Activated CD8-positive, alpha-beta memory T cell treated with anti-CD3 and anti-CD28 coated beads, Interleukin-2, amount 50 U/mL, for 24 hours (primary cell): Measurements from ENCODE around the gene GSG1L.

Experiments used
- DNase-seq: peaks from one replicate; pipeline ENCODE4 v3.0.0-alpha.2; 2020; ENCODE audit errors: extremely low read depth

GSG1L gene

DNA sequence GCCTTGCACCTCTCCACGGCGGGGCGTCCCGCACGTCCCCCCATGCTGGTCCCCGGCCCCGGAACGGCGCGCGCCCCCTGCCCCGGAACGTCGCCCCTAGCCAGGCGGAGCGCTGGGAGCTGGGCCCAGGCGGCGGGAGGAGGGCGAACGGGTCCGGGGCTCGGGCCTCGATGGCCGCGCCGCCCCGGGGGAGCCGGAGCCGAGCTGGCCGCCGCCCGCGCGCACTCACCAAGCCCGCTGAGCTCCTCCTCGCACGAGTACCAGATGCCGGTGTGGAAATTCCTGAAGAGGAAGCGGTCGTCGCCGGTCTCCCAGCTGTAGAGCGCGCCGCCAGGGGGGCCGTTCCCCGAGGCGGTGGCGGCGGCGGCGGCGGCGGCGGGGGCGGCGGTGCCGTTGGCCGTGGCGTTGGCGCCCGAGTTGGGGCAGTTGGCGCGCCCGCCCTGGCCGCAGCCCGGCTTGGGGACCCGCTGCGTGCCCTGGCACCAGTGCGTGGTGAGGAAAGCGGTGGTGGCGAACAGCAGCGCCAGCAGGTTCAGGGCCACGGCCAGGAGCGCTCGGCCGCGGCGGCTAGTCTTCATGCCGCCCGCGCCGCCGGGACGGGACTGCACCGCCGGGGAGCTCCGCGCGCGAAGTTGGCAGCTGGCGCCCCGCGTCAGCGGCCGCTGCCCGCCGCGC, 530 bp downstream of the GSG1L start:
- DNase-seq, result no peak

DNA sequence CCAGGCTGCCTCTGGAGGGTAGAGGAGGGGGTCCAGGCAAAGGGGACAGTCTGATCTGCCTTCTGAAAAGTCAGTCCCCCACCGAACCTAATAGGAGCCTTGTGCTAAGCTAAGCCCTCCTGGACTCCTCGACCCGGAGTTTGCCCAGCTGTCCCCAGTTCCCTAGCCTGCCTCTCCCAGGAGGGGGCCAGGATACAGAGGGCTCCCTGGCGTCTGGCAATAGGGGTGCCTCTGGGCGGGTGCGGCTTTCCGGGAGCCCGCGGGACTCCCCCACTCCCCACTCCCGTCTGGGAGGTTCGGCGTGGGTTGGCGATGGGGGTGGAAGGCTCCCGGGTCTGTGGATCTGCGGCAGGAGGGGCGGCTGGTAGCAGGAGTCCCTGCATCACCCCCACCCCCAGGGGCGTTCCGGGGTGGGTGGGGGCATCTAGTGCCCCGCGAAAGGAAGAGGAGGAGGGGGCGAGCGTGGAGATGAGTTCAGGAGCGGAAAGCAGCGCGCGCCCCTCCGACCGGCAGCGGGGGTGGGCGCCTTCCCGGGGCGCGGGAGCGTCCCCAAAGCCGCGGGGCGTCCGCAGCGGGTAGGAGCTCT, 1.2 kb downstream of the GSG1L start:
- no peak for DNase-seq

DNA sequence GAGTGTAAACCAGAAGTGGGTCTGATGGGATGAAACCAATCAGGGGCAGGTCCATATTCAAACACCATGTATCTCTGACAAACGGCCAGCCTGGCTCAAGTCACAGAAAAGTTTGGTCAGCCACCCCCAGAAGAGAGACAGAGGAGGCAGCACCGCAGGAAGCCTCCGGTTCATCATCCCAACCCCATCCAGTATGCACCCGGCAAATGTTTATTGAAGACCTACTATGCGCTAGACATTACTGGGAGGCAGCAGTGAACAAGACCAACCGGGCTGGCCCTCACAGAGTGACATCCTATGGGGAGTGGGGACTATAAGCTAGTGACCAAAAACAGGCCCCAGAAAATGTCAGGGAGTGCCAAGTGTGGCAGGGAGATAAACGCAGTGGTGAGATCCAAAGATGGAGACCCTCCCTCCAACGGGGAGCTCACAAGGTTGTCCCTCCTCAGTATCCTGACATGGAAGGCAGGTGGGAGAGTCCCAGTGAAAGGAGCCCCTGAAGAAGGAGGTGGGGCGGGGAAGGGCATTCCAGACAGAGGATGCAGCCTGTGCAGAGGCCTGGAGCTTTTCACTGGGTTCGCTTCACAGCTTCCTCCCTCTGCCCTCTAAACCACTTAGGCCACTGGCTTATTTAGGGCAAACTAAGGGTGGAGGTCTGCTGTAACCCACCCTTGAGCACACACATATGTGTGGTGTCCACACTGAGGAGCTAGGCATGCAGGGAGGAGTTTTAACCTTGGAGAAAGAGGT, 2.0 kb downstream of the GSG1L start:
- no peak for DNase-seq

DNA sequence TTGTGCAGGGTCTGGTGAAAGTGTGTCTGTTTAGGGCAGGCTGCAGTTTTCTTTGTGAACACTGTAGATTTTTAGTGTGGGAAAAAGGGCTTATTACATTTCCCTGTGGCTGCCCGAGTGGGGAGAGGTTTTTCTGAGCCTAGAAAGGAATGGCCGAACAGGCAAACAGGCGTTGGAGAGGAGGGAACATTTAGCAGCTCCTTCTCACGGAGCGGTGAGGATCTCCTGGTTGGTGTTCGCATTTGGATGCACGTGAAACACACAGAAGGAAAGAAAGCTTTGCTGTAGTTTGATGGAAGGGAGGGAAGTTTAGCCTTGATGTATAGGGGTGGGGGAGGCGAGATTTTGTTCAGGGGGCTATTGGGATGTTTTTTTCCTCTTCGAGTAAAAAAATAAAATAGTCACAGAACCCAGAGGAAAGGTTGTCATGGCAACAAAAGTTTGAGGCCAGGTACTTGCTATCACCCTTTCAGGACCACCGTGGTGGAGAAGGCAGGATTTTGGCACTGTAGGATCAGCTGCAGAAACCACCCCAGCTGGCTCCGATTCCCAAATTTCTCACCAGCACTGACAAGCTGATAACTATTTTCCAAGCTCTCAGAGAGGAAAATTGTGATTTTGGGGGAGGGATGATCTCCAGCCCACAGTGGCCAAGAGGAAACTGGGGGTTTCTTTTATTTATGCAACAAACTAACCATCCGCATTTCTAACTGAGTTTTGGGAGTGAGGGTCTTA, 3.5 kb downstream of the GSG1L start:
- no peak for DNase-seq

DNA sequence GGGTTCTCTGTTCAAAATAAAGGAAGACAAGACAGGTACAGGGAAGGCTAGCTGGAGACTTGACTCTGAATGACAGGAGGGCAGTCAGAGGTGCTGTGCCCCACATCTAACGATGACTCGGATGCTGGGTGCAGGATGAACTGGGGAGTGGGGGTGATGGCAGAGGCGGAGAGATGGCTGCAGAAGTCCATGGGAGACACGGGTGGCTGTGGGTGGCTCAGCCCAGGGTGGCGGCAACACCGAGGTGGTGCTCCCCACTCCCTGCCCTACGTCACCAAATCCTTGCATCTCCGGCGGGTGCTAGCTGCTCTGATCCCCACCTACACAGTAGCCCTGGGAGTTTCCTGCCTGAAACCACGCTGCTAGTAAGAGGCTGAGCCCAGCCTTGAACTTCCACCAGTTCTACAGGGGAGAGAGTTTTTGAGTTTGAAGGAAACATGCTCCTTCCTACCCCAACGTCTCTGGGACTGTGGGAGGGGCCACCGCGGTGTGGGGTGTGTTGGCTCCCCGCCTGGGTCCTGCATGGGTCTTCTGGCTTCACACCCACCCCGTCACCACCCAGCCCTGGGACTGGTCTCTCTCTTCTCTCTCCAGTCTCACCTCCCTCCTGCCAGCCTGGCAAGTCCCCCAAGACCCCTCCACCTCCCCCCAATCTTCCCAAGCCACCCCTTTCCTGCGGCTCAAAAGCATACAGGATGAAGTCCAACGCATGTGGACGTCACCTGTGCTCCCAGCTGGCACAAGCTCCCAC, 4.5 kb downstream of the GSG1L start:
- no peak for DNase-seq

DNA sequence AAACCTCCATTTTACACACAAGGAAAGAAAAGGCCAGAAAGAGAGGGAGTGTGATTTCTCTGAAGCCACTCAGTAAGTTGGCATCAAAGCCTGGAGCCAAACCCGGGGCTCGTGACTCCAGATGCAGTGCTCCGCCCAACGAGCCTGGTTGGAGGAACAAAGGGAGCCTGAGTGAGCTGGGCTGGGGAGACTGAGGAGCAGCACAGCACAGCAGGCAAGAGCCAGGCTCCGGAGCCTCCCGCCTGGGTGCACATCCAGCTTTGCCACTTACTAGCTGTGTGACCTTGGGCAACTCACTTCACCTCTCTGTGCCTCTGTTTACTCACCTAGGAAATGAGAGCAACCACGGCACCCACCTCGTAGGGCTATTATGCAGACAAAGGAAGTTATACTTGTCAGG, 5.6 kb downstream of the GSG1L start:
- no peak for DNase-seq

DNA sequence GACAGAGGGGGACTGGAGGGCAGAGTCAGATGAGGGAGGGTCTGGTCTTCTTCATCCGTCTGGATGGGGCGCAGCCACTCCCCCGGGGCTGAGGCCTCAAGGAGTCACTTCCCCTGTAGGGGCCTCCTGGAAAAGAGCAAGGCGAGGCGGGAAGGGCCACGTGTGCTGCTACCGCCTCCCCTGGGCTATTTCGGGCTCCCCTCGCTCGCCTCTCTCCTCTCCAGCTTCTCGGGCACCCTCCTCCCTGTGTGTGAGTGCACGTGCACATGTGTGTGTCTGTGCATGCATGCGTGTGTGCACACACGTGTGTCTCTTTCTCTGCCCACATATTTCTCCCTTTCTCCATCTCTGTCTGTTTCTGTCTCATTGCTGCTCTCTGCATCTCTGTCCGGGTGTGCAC, 10.1 kb downstream of the GSG1L start:
- DNase-seq, result no peak

DNA sequence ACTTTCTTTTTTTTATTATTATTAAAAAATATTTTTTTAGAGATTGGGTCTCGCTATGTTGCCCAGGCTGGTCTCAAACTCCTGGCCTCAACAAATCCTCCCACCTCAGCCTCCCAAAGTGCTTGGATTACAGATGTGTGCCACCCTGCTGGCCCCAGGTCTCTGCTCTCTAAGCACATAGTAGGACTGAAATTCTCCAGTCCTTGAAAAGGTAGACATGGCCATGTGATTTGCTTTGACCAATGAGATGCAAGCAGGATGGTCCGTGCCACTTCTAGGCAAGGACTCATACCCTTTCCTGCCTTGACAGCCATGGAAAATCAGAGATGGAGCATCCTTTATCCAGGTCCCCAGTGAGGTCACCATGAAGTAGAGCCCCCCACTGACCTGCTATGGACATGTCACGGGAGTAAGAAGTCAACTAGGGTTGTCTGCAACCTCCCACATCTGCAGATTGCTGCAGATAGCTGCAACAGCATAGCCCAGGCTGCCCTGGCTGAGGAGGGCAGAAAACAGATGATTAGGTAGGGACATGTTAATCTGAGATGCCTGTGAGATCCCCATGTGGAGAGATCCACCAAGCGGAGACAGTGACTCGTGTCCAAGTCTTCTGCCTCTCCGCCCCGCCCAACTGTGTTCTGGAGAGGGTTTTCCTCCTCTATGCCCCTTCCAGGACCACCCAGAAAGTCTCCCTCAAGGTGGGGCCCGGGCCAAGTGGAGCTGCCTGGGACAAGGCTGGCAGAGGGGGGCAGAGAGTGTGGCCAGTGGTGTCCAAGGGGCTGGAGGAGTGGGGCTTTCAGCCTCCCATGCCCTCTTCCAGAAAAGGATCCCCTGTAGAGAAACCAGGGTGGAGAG, 11.0 kb downstream of the GSG1L start:
- DNase-seq, result no peak

DNA sequence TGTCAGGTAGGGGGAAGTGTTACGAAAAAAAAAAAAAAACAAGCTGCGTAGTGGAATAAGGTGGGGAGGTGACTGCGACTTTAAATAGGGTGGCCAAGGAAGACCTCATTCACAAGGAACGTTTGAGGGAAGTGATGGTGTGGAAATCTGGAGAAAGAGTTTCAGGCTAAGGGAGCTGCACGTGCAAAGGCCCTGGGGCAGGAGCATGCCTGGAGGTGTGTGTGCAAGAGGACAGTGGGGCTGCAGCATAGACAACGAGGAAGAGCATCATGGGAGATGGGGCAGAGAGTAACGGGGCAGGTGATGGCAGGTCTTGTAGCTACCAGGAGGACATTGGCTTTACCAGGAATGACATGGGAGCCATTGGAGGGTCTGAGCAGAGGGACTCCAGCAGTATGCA, 12.0 kb downstream of the GSG1L start:
- no peak for DNase-seq

DNA sequence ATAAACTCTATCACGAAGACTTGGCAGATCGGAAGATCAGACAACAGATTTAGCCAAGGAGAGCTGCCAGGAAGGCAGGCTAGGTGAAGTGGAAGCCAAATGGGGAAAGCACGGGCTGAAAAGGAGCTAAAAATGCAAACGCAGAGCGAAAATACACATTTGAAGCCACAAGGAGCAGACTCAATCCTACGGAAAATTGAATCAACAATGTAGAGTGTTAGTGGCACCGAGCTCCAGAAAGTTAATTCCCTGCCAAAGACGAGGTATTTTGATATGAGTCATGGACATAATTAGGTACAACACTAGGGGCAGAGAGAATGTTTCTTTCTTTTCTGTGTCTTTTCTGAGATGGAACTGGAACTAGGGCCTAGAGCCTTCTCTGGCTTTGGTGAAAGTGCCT, 20.7 kb downstream of the GSG1L start:
- DNase-seq, result no peak

DNA sequence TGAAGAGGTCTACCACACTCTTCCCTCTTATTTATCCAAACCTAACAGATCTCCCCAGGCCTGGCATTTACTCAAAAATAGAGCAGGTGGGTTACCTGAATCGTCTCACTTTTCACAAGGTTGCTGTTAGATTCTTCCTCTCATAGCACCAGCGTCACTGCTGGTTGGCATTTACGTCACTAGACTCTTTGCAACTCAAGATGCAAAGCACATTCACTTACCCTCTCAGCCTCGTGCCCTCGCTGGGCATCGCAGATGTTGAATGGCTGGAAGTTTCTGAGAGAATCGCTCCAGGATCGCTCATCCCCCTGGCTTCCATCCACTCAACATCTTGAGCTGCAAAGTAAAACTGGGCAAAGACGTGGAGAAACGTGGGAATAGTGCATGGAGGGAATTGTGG, 21.9 kb downstream of the GSG1L start:
- DNase-seq, result no peak

DNA sequence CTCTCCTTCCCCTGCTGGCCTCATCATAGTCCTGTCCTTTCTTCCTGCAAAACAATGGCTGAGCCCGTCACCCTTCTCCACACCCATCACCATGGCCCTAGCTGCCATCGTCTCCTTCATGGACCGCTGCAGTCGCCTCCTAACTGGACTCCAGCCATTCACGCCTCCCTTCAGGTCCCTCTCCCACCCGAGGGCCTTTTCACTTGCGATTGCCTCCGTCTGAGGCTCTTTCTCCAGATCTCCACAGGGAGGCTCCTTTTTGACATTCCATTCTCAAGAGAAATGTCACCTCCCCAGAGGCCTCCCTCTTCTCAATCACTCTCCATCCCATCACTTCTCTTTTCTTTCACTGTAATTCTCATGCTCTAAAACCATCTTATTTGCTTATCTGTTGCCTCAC, 23.5 kb downstream of the GSG1L start:
- DNase-seq, result no peak

DNA sequence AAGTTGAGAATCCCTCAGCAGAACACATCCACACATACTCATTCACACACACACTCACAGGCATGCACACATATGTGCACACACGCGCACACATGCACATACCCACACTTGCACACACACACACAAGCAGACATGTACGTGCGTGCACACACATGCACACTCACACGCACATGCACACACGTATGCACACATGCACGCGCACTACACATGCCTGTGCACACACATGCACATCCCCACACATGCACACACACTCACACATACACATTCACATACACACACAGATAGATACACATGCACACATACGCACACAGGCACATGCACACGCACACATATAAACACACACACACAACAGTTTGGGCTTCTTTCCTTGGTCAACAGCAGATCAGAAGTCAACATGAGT, 24.0 kb downstream of the GSG1L start:
- no peak for DNase-seq

DNA sequence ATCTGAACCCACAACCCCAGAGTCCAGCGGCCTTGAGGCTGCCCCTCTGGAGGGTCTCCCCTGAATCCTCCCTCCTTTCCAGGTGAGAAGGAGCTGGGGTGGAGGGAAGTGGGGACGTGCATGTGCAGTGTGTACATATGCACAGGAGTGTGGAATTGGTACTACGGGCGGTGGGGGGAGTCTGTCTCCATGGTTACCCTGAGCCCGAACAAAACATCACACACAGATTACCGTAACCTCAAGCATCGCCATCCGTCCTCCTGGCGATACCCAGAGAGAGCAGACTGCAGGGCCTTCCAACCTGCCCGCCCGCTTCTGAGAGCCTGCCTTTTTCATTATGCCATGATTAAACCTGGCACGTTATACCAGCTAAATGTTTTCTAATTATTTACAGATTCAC, 25.1 kb downstream of the GSG1L start:
- DNase-seq, result no peak

DNA sequence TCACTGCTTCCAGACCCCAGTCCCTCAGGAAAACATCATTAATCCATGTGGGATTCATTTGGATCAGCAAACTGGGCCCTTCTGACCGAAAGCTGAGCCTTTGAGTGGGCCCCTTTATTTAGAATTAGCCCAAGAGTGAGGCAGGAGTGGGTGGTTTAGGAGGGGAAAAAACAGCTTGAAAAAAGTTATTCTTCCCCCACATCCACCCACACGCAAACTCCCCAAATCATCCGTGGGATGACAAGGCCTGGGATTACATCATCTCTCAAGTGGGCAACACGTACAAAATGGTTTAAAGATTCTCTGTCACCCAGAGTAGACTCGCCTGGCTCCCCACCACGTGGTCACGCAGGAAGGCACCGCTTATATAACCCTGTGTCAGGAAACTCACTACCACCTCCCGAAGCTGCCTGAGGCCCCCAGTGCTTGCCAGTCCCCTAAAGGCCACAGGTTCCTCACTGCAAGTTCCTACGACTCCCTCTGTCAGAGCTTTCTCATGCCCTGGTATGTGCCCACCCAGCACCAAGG, 27.6 kb downstream of the GSG1L start:
- no peak for DNase-seq

DNA sequence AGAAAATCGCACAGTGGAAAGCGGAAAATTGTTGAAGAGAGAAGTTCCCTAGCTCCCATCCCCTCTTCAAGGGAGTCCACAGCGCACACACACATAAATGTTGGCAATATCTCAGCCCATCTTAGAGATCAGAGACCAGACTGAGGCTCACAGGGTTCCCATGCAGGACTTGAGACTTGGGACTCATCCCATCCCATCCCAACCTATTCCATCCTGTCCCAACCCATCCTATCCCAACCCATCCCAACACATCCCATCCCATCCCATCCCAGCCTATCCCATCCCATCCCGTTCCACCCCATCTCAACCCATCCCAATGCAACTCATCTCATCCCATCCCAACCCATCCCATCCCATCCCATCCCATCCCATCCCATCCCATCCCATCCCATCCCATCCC, 29.6 kb downstream of the GSG1L start:
- no peak for DNase-seq

DNA sequence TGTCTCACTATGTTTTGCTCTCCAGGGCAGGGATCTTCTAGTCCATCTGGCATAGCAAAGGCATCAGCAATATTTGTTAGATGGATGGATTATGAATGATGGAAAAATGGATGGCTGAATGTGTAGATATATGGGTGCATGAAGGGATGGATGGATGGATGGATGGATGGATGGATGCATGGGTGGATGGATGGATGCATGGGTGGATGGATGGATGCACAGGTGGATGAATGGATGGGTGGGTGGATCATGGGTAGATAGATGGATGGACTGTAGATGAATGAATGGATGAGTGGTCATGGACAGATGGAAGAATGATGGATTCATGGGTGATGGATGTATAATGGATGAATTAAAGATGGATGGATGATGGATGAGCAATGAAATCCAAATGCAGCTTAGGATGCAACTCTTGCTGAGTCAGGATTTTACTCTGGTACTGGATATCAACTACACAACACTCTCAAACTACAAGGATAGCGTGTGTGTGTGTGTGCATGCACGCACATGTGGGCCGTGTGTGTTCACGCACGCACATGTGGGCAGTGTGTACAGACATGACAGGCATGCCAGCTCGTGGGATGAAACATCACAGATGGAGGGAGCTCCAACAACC, 34.0 kb downstream of the GSG1L start:
- DNase-seq, result no peak

DNA sequence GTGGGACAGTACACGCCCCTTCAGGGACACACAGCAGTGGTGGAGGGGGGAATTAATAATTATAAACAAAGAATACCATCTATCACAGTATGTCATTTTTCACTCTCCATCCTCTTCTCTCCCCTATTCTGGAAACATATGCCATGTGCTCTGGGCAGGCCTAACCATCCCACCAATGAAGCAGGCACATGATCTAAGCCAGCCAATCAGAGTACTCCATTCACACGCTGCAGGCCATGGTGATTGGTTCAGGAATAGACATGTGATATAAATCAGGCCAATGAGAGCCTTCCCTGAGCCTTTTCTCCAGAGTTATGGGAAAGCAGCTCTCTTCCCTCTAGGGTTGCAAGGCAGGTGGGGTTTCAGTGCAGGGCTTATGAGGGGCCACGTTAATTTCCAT, 36.5 kb downstream of the GSG1L start:
- no peak for DNase-seq

DNA sequence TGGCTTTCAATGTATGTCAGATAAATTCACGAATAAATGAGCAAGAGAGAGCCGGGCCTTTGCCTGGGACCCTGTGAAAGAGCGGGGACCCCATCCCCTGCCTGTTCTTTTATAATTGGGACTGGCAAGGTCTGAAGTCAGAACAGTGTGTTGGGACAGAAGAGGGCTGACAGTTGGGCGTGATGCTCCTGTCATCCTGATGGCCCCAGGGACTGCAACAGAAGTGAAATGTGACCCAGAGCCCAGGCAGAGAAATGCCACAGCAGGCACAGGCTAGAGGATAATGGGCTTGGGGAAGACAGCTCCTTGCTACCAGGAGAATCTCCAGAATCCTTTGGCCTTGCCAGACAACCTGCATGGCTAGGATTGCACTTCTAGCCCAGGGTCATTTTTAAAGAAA, 37.9 kb downstream of the GSG1L start:
- DNase-seq, result no peak

DNA sequence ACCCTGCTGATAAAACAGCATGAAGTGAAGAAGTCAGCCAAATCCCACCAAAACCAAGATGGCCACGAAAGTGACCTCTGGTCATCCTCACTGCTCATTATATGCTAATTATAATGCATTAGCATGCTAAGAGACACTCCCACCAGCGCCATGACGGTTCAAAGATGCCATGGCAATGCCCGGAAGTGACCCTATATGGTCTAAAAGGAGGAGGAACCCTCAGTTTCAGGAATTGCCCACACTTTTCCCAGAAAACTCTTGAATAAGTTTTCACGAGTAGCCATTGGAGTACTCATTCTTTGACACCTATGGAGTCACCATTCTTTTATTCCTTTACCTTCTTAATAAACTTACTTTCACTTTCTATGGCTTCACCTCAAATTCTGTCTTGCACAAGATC, 44.3 kb downstream of the GSG1L start:
- DNase-seq, result no peak
